ENCODE results near the gene LONP2.

Gene LONP2, protein sequence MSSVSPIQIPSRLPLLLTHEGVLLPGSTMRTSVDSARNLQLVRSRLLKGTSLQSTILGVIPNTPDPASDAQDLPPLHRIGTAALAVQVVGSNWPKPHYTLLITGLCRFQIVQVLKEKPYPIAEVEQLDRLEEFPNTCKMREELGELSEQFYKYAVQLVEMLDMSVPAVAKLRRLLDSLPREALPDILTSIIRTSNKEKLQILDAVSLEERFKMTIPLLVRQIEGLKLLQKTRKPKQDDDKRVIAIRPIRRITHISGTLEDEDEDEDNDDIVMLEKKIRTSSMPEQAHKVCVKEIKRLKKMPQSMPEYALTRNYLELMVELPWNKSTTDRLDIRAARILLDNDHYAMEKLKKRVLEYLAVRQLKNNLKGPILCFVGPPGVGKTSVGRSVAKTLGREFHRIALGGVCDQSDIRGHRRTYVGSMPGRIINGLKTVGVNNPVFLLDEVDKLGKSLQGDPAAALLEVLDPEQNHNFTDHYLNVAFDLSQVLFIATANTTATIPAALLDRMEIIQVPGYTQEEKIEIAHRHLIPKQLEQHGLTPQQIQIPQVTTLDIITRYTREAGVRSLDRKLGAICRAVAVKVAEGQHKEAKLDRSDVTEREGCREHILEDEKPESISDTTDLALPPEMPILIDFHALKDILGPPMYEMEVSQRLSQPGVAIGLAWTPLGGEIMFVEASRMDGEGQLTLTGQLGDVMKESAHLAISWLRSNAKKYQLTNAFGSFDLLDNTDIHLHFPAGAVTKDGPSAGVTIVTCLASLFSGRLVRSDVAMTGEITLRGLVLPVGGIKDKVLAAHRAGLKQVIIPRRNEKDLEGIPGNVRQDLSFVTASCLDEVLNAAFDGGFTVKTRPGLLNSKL
- 120 to 186 reads per million in 2 donors for total RNA-seq

GRCh38 chr16:48244080-48244862 lies at the start of gene LONP2:
TSS of gene LONP2 (plus strand) at chr16:48244300. CDS start at chr16:48244389, 89 bp downstream.
- DNase-seq, result peak; percentile 74 to 95 (median 90)

- no peak for DNase-seq
Measured at GRCh38 chr16:48194828-48195556, 49.1 kb upstream of the LONP2 start.

GRCh38 chr16:48197294-48197693 lies 46.8 kb upstream of the LONP2 start:
- no peak for DNase-seq

GRCh38 chr16:48201515-48202201 lies 42.4 kb upstream of the LONP2 start:
- DNase-seq, result no peak

- no peak for DNase-seq
Measured at GRCh38 chr16:48203974-48204824, 39.9 kb upstream of the LONP2 start.

DNA sequence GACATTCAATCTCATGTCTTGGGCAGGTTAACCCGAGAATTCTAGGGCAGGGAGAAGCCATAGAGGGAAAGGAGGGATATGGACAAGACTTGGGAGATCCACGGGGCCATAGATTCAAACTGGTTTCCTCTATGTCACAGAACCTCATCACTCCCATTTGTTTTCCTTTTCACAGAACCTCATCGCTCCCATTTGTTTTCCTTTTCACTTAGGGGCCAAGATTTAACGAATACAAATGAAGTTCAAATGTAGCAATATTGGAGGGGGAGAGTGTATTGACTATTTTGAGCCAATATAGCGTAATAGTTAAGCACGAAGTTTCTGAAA lies 39.3 kb upstream of the LONP2 start:
- no peak for DNase-seq

DNA sequence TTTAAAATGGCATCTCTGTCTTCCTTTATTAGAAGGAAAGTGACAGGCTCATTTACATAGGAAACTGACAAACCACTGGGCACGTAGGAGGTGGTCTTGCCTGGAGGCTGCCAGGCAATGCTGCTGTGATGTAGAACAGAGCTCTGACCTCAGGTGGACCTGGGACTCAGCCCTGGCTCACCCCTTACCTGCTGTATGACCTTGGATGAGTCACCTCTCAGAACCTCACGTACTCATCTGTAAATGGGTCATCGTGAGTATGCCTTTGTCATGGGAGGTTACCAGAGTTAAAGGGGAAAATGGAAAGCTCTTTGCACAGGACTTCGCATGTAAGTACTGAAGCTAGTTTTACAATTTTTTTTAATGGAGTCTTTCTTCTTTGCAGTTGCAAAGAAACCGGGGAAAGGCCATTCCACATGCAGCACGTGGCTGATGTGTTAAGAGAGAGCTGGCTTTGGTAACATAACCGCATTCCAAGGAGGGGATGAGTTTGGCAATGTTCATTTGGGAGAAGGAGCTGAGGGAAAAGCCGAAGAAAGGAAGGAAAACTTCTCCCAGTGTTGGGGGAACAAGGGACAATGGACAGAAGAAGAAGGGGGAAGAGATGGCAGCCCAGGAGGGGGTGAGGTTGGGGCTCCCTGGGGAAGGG lies 37.4 kb upstream of the LONP2 start:
- DNase-seq, result no peak

DNA sequence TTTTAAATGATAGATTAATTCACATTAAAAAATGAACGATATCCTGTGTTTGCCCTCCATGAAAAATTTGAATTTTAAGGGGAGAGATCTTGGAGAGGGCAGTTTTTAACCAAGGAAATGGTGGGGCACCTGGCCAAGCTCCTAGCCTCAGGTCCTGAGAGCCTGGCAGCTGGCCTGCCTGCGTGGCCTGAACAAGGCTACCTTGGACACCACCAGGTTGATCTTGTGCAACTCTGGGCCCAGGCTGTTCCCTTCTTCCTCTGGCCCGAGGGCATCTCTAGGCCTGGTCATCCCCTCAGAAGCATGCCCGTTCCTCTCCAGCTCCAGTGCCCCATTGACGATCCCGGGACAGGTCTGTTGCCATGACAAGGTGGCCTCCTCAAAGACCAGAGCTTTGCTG lies 33.4 kb upstream of the LONP2 start:
- DNase-seq, result no peak

DNA sequence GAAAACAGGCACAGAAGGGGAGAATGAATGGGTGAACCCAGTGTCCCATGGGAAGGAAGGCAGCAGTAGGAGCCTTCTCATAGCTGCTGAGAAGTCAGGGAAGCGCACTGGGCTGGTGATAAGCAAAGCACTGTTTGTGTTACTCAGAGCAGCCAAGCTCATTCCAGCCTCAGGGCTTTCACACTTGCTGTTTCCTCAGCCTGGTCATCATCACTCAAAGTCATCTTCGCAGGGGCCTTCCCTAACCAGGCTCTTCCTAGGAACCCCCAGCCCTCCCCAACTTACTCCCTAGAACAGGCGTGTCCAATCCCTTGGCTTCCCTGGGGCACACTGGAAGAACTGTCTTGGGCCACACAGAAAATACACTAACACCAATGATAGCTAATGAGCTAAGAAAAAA lies 32.1 kb upstream of the LONP2 start:
- no peak for DNase-seq

DNA sequence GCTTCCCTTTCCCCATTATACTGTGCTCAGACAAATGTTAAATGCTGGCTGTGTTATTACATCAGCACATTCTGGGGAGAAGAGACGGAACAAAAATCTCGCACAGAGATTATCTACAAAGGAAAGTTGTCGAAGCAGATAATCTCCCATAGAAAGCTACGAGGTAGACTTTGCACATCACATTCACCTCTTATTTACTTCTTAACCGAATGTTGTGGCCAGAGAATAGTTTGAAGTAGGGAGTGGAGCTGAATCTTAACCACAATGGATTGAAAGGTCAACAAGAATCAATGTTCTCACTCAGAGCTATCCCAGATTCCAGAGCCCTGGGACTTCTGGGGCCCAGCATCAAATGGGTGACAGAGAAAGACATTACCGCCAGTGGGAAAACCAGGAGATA lies 28.4 kb upstream of the LONP2 start:
- no peak for DNase-seq

- DNase-seq, result no peak
Measured at GRCh38 chr16:48217708-48218107, 26.4 kb upstream of the LONP2 start.

- DNase-seq, result no peak
Measured at GRCh38 chr16:48218473-48218872, 25.6 kb upstream of the LONP2 start.

- DNase-seq, result no peak
Measured at GRCh38 chr16:48220891-48221290, 23.2 kb upstream of the LONP2 start.

GRCh38 chr16:48223490-48223889 lies 20.6 kb upstream of the LONP2 start:
- DNase-seq, result no peak

- no peak for DNase-seq
Measured at GRCh38 chr16:48225456-48225855, 18.6 kb upstream of the LONP2 start.

GRCh38 chr16:48231727-48232492 lies 12.2 kb upstream of the LONP2 start:
- DNase-seq, result peak in 1 of 5 experiments; percentile 69

DNA sequence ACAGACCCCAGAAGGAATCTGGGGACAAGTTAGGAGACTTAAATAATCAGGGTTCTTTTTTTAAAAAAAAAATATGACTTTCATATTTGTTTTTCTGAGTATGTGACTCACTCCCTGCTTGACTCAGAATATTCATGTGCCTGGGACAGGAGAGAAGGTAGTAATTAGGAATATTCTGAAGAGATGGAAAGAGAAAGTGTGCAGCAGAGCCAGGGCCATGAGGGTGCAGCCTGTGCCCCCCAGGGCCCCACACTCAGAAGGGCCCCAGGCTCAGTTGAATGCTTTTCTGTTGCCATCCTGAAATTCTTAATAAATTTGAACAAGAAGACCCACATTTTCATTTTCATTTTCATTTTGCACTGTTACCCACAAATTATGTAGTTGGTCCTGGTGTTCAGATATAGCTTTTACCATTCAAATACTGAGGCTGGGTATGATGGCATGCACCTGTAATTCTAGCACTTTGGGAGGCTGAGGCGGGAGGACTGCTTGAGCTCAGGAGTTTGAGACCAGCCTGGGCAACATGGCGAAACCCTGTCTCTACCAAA lies 11.5 kb upstream of the LONP2 start:
- peak in 1 of 5 experiments; percentile 22 for DNase-seq

- DNase-seq, result no peak
Measured at GRCh38 chr16:48234630-48235029, 9.5 kb upstream of the LONP2 start.

GRCh38 chr16:48235058-48235555 lies 9.0 kb upstream of the LONP2 start:
- DNase-seq, result no peak

Measured in T-helper 2 cell (primary cell).